Measurements from ENCODE around the gene VOPP1.
"Not testable (repeated sequence)": the region's sequence is repeated elsewhere in the genome, so short reads cannot be mapped to it uniquely, and the experiment has no call there.

The VOPP1 gene

DNA sequence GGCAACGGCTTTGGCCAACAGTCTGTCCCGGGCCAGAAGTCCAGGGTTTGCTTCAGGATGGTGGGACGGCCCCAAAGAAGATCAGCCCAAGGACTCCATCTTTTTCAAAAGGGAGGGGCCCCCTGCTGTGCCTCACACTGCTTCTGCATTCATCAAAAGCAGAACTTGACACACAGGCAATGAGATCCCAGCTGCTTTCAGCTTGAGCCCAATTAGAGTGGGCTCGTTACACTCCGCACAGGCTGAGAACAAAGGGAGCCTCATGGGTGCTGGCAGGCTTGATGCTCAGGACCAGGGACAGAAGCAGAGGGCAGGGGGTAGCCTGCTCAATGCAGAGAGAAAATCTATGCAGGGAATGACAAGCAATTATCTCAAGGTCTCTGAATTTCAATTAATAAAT, 45.5 kb downstream of the VOPP1 start:
- peak; percentile 45 for DNase-seq

DNA sequence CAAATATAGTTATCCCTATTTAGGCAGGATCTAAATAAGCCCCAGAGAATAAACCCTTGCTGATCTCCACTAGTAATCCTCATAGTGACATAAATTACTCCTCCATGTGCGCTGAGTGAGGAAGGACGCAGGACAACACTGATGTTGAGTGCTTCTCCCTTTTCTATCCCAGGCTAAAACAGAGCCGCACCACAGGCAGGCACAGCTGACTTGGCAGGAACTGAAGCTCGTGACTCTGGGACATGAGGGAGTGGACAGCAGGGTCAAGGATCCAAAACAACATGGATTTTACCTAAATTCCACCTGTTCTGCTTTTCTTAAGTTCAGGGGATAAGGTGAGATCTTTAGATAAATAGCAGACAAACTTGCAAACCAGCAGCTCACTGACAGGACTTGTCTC, 46.0 kb downstream of the VOPP1 start:
- DNase-seq, result no peak

DNA sequence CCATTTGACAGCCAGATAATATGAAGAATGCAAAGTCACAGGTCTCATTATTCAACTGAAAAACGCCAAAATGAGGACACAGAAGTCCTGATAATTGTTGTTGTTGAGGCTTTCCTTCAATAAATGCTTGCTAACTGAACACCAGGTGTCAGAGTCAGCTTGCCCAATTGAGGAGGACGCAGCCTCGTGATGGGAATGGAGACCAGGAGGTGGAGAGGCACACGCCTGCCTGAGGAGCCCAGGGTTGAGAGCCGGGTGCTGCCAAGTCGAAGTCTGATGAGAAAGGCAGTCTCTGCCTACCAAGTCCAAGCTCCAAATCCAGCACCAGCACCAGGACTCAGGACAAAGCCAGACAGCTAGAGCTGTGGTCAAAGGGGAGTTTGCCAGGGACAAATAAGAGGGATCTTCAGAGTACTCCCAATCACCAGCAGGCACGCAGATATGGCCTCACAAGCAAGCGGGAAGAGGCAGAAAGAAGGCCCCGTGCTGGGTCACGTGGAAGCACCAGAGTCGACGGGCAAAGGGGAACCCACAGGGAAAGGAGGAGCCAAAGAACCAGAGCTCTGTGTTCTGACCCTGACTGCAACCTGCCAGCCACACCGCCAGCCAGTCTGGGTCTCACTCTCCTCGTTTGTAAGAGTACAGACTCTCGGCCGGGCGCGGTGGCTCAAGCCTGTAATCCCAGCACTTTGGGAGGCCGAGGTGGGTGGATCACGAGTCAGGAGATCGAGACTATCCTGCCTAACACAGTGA, 47.6 kb downstream of the VOPP1 start:
- DNase-seq, result no peak

DNA sequence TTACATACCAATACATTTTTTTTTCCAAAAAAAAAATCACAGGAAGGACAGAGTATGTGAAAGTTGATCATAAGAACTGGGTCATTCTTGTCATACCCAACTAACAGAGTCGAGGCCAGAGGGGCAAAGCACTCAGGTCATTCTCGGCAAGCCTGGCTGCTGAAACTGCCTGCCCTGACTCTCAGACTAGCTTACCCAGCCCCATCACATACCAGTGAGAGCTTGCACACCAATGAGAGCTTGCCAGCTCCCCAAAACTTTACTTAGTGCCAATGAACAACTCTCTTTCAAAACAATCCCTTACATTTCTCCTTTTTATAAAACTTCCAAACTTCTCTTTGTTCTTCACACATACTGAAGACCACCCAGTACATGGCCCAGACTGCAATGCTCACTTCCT, 48.9 kb downstream of the VOPP1 start:
- DNase-seq, result no peak

DNA sequence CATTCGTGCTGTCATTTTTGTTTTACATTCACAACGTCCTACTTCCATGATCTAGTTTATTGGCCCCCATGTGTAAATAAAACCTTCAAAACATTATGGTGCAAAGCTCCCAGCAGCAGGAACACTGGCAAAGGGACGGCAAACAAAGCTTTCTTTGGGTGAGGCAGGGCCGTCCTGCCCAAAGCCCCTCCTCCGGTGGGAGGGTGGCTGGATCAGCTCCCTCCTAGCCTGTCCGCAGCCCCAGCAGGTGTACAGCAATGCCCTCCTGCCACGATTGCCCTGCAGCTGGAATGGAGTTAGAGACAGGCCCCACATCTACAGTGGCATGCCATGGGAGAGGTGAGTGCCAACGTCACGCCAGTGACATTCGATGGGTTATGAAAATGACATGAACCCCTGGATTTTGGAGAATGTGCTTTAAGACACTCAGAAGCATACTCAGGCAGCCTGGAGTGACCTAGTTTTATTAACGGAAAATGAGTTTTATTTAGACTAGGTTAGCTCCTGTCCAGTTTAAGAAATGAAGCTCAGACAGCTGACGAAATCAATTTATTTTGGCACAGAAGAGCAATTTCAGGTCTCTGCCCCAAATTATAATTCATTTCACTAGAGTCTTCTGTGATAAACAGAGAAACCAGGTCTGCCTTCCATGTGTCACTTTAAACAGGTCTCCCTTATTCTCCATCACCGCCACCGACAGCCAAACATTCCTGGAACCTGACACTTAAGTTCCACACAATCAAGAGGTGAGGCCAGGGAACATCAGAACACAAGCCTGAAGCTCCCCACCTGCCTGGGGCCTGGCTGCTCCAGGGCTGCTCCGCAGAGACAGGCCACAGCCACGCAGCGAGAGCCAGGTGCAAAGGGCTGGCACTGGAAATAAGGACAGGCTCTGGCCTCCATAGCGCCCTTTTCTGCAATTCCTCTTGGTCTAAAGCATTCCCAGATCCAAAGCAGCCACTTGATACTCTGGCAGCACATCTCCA, 50.1 kb downstream of the VOPP1 start:
- DNase-seq, result no peak

DNA sequence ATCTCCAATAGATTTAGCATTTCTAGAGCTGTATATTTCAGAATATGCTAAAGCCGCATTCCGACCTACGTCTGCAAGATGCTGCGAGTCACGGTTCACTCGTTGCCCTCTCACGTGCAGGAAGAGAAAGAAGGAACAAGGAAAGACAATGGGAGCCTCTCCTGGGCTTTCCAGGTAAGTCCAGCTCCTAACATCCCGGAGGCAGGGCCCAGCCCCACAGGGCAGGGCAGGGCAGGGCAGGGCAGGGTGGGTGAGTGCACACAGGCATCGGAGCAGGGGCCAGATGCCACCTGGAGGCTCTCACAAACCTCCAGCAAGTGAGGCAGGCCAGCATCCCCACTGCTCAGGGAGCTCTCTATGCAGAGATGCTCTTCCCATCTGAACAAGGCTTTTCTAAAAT, 50.8 kb downstream of the VOPP1 start:
- no peak for DNase-seq

DNA sequence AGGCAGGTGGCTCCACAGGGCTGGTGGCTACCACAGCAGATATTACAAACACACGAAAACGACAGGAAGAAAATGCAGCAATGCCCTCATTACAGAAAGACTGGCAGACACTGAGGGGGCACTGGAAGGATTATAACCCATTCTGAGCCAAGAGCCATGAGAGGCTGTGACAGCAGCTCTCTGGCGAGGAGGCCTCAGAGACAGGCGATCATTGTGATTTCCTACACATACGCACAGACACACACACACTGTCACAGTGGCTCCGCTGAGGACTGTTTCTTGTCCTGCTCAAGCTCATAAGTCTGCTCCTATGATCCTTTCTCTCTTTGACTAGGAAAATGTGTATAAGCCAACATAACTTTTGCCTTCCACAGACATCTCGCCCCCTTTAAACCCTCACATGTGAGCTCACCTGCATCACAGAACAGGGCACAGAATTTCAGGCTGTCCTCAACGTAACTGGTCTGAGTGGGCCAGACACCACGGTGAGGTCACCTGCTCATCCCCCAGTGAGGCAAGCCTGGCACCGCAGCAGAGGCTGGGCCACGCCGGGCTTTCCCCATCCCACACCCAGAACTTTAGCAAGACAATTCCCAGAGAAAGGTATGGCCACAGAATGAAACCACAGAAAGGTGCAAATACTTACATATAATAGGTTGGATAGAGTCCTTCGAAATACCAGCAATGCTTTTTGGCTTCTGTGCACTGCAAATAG, 51.7 kb downstream of the VOPP1 start:
- no peak for DNase-seq

DNA sequence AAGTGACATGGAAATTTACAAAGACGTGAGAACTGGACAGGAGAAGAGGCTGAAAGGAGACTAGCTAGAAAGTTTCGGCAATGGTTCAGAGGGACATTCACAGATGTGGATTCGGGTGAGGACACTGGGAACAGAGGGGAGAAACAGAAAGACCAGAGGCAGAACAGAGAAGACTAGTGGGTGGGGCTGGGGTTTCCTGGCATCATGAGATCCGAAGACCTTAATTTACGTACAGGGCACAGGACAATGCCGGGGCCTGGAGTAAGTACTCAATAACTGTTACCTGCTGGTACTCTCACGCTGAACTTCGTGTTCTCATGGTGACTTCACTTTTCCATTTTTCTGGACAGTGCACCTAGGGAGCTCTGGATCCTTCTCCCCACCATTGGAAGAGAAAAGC, 53.5 kb downstream of the VOPP1 start:
- DNase-seq, result no peak

DNA sequence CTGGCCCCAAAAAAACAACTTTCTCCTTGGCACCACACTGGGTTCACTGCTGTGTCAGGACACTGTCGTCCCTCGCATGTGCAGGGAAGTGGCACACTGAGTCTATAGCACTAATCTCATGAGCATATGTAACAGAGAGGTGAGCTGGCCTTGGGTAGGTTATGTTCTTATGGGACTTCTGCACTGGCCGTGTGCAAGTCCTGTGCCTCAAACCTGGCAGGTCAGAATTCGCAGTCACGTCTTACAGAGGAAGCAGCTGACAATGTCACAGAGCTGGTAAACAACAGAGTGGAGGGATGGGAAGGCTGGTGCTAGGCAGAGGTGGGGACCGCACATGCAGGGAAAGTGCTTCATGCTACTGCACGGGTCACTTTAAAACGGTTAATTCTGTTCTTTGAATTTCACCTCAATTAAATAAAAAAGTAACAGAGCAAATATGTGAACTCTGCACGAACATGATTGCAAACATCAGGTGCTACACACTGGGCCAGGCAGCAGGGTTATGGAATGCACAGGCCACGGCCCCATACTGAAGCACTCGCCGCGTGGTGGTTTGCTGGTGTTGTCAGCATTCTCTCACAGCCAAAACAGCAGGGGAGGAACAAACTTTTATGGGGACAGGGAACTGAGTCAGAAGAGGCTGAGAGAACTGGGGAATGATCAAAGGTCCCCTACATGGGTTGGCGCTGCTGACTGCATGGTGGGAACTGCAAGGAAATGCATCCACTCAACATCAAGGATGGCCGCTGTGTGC, 54.2 kb downstream of the VOPP1 start:
- no peak for DNase-seq

DNA sequence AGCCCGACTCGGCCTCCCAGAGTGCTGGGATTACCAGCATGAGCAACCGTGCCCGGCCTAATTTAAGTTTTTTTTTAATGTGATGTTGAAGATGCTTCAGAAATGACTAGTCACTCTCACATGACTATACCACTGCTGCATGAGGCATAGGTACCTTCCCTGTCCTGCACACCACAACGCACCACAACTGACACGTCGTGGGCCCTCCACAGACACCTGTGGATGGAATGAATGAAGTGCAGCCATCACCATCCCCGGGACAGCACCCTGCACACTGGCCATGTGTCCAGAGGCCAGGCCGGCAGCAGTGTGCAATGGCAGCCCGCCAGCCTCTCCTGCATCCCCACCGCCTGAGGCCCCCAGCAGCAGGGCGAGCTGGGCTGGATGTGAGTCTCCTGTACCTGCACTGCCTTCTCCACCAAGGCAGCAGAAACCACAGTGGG, 55.1 kb downstream of the VOPP1 start:
- no peak for DNase-seq

DNA sequence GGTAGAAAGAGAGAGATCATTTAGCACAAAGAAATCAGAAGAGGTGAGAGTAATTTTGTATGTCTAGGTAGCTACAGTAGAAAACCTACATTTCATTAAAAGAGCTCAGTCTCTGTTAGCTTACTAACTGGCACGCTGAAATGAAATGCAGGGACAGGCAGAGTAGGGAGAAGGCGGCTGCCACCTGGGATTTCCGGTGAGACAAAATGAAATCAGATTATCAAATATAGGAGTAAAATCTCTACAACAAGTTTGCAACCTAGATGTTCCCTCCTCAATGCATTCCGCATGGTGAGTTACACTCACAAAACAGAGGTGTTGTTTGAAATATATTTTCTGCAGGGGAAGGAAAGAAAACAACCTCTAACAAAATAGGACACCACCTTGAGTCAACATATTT, 55.9 kb downstream of the VOPP1 start:
- DNase-seq, result no peak

DNA sequence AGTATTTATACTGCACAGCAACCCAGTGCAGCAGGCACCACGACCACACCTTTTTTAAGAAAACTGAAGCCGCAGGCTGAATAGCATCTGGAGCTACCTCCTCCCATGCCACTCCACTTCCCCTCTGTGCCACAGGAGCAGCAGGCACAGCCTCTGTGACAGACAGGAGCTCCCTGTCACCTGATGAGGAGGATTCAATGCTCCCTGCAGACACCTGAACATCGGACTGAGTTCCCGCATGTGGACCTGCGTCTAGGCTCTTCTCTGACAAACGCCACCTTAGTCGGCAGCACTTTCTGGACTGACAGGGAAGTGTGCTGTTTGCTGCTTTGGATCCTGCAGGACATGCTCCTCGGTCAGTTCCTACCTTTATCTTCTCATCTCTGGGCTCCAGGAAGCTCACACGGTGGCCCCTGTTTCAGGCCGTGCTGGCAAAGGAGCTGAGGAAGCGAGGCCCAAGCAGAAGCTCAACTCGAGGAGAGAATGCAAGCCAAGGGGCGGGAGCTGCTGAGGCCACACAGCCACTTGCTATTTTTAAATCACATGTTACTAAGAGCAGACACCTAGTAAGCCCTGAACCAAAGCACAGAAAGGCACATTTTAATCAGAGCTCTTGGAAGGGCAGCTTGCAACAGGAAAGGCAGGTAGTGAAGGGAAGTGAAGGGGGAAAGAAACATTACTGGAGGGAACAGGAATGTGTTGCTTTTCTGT, 56.6 kb downstream of the VOPP1 start:
- no peak for DNase-seq

DNA sequence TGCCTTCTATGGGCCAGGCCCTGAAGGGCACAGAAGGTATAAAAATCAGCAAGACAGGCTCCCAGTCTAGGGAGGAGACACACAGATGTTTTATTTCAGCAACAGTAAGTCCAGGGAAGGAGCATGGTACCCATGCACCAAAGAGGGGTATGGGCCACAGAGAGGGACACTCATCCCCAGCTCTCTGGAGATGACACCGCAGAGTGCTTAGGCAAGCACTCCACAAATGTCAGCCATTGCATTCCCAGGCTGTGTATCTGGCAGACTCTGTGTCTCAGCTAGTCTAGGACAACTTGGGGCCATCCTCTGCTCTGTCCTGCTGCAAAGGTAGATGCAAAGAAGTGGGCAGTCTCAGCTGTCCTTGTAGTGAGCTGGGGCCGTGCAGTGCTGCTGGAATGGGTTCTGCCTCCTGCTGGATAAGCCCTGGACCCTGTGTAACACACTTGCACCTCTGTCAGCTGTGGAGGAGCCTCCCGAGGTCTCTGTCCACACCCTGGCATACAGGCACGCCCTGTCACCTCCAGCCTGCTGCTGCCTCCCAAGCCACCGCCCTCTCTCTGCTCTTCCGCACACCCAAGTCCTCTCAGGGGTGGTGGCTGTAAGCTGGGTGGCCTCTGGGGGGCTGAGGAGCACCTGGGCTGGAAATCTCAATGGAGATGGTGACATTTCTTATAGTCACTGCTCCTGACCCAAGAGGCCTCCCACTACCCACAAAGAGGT, 57.6 kb downstream of the VOPP1 start:
- no peak for DNase-seq

DNA sequence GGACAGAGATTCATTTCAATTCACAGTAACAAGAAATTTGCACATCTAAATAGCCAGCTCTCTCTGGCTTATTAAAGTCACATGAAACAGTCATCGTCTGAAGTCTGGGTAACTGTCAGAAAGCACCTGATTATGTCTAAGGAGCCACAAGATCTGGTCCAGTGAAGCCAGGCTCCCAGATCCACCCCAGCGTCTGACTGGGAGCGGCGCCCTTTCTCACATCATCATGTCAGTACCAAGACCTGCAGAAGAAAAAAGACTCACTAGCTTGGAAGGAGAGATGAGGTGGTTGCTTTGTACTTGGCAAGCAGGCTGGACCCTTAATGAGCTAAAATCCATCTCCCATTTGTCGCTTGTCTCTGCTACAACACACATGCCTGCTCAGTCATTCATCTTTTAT, 58.4 kb downstream of the VOPP1 start:
- no peak for DNase-seq

DNA sequence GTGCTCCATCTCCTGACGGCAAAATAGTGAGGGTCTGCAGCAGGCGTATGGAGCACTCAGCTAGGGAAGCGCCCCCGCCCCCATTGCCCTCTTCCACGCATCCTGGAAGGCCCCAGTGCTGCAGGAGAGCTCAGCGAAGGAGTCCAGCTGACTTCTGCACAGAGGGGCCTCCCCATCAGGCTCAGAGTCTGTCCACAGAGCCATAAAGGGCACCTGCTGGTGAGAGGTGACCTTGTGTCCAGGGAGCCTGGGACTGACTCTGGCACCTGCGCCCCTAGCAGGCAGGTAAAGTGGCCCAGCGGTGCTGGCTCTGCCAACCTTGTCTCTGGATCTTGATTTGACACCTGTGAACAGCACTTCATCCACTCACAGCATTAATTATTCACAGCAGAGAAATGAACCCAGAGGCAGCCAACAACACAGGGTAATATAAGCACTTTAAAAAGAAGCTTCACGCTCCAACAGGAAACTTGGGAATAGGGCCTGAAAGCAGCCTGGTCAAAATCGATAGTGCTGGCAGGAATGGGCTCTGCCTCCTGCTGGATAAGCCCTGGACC, 59.6 kb downstream of the VOPP1 start:
- DNase-seq, result no peak

DNA sequence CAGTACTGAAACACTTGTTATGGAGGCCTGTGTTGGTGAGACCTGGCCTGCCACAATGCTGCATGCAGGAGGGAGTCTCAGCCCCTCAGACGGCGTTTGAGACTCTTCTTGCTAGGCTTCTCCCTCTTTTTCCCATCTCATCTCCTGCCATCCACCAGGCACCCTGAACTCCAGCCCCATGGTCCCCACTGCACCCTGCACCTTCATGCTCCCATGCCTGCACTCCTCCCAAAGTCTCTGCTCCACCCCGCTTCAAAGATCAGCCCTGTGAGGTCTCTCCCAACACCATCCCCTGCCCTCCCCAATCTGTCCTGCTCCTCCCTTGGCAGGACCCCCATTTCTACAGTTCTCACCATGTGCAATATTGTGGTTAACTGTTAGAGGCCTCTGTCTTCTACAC, 61.7 kb downstream of the VOPP1 start:
- DNase-seq, result no peak

DNA sequence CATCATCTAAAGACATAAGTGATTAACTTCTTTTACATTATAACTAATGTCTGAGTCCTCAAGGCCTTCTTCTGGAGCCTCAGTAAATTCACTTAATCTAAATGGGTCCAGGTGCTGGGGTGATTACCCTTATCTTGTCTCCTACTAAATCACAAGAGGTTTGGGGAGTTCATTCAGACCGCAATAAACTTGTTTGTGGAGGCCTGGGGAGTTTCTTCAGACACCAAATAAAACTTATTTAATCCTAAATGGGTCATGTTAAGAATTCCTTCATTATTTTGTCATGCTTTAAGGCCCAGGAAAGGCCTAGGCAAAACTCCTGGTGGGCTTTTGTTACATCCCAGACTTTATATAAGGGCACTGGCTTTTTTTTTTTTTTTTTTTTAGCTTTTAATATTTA, 62.1 kb downstream of the VOPP1 start:
- DNase-seq, result not testable (repeated sequence)

DNA sequence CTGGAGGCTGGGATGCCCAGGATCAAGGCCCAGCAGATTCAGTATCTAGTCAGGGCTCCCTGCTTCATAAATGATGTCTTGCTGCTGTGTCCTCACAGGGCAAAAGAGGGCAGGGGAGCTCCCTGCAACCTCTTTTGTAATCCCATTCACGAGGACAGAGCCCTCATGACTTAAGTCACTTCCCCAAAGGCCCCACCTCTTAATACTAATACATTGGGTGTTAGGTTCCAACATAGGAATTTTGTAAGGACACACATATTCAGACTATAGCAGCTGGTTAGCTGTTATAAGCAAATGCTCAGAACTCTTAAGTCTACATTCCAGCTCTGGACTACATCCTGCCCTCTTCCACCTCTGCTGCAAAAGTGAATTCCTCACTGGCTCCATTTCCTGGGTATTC, 63.0 kb downstream of the VOPP1 start:
- peak; percentile 50 for DNase-seq

DNA sequence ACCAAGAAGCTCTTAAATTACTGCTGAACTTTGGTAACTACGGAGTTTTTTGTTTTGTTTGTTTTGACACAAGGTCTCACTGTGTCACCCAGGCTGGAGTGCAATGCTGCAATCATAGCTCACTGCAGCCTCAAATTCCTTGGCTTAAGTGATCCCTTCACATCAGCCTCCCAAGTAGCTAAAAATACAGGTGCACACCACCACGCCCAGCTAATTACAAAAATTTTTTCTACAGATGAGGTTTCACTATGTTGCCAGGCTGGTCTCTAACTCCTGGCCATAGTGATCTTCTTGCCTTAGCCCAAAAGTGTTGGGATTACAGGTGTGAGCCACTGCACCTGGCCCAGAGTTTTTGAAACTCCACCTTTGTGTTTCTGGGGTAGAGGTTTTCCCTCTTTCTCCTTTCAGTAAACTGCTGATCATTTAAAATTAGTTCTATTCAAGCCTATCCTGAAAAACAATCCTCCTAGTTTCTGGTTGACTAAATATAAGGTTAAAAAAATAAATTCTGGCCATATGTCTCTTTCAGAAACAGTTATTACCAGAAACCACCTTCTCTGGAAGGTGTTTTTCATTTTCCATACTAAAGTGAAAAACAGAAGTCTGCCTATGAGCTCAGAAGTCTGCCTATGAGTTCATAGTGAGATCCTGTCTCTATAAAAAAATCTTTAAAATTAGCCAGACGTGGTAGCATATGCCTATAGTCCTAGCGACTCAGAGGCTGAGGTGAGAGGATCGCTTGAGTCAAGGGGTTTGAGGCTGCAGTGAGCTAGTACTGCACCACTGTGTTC, 63.9 kb downstream of the VOPP1 start:
- DNase-seq, result no peak

DNA sequence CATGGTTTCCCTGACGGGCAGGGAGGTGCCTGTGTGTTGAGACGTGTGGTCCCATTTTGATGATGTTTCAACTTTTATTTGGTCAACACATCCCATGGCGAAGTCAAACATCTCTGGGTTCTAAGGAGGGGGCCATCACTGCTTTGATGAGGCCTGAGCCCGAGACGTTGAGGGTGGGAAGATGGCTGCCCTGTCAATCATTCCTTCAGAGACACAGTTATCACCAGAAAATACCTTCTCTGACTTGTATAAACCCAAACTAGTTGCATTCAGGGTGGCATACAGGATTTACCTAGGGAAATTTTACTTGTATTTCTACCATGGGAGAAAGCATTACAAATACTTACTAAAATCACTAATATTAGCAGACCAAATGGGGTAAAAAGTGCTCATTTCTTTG, 64.6 kb downstream of the VOPP1 start:
- no peak for DNase-seq

Measured in CD4-positive, alpha-beta T cell treated with Interleukin-15 for 1 hour (primary cell).